ENCODE results near the gene CASP10. TPM values are rescaled to one million over a fixed set of nuclear protein-coding genes. Genes with fewer than 3 reads are reported as not detected.

Gene CASP10
- total and polyA plus RNA-seq, 2 of the 13 experiments (the other 11 are each of a cell fraction or from before 2014, with no cell fraction given) = 22.2 to 23.8 TPM

DNA sequence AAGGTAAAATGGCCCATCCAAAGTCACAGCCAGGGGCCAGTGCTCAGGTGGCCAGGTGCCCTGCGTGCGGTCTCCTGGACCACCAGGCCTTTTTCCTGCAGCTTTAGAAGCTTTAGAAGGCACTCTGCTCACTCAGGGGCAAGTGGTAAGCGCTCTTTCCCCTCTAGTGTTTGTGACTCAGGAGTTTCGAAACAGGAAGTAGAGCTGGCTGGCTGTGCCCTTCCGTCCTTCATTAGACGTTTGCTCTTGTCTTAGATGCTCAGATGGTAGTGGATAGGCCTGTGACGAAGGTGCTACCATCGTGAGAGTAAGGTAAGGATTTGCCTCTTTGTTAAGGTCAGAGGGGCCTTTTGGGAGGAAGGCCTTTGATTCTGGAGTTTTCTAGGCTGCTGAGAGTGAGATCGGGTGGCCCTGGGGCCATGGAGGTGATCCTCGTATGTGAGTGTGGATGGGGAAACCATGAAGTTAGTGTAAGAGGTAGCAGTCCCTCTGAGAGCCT is 77.4 kb downstream of the CASP10 start, which contains the start of gene CASP8 (continued):
- peak; percentile 82; the same call in 1 of the 2 replicates for TF ChIP-seq ZNF614 (CRISPR knock-in tag; IDR thresholded peaks at IDR 0.05; ENCODE audit: borderline replicate concordance)
- TF ChIP-seq ZNF337 (CRISPR knock-in tag; IDR thresholded peaks at IDR 0.05; ENCODE audit: borderline replicate concordance, low read depth) = peak; percentile 73; the same call in 1 of the 2 replicates
- TF ChIP-seq SMAD3 (CRISPR knock-in tag; IDR thresholded peaks at IDR 0.05) = 0 out of 2 replicates have a peak, but pooled peaks have one; percentile 27

DNA sequence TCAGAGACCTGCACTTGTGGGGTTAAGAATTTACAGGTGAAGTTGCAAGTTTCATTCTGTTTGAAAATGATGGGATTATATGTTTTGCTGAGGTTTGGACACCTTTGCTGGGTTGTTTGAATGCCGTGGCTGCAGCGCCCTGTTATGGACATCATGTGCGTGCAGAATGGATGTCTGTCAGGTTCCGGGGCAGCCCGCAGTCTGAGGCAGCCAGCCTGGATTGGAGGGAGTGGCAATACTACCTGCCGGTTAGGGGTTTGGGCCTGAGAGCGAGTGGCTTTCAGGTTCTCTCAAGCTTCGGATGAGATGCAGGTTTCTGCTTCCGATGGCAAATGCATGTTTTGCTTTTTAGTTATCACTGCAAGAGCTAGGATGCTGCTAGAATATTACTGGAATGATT is 78.5 kb downstream of the CASP10 start:
- peaks cover 0 to 1% of the 10 kb centered on the region in 2 experiments; a peak in 3 of 5 replicates for H3K36me3 ChIP-seq (replicated peaks in 1 of 2; ENCODE audit: control insufficient read depth in 1 of 2, insufficient read depth in 2 of 2, low read length in 2 of 2)
- H3K9ac ChIP-seq (ENCODE audit: insufficient read depth, low read depth, low read length) = no peak overlapping the region
- no peak overlapping the region for H3K27ac ChIP-seq (ENCODE audit: extremely low read length, insufficient read depth, low read length)
- FAIRE-seq (no peak), ATAC-seq (no peak), DNase-seq (ENCODE audit: low spot score) (no peak)
- no TSS peak for BruUV-seq (replicated peaks)
- no peak overlapping the region for H2AFZ ChIP-seq (ENCODE audit: low read length)
- H3K4me3 ChIP-seq (replicated peaks in 1 of 3; ENCODE audit: insufficient read depth in 1 of 3, low read depth in 2 of 3, low read length in 3 of 3) = no peak overlapping the region
- H3K4me1 ChIP-seq (ENCODE audit: insufficient read depth, low read length) = peaks cover 43% of the 10 kb centered on the region
- H4K20me1 ChIP-seq (ENCODE audit: insufficient read depth, low read length) = no peaks in the 10 kb centered on the region
- intact Hi-C loops (cut with micrococcal nuclease; ENCODE audit: unreplicated experiment) (no loop called here), in situ Hi-C loops (cut with HindIII; ENCODE audit: extremely low pct_ligation_motif_present, low pct_unique_long_range_greater_than_20kb) (no loop called here)
- H3K4me2 ChIP-seq (ENCODE audit: low read depth, low read length) = no peak overlapping the region
- POLR2A ChIA-PET = no interaction called here
- 95% methylated on average over 9 of the region's 9 CpGs for WGBS (ENCODE audit: low lambda C conversion rate)
- no peaks in the 10 kb centered on the region for H3K27me3 ChIP-seq (ENCODE audit: control insufficient read depth in 1 of 2, insufficient read depth in 2 of 2, low read length in 2 of 2)
- CTCF ChIA-PET (ENCODE audit: low intra/inter-chr PET ratio, low total read pairs) = no interaction called here
- peaks cover 45% of the 10 kb centered on the region for H3K79me2 ChIP-seq (ENCODE audit: insufficient read depth, low read length)
- H3K9me3 ChIP-seq (ENCODE audit: low read length) = no peaks in the 10 kb centered on the region
- TF ChIP-seq ZNF446 (CRISPR knock-in tag; IDR thresholded peaks at IDR 0.05) = no peak
- TF ChIP-seq ZNF17 (CRISPR knock-in tag; IDR thresholded peaks at IDR 0.05) = no peak
- TF ChIP-seq ZNF274 (CRISPR knock-in tag; IDR thresholded peaks at IDR 0.05) = no peak
- no peak for TF ChIP-seq PHF21A (CRISPR knock-in tag; IDR thresholded peaks at IDR 0.05)
- no peak for TF ChIP-seq ZNF24 (IDR thresholded peaks at IDR 0.05)
- TF ChIP-seq MAF1 (CRISPR knock-in tag; IDR thresholded peaks at IDR 0.05; ENCODE audit: borderline replicate concordance) = no peak

Measured in HepG2 (cell line).